Fibroblast of skin of left quadriceps (primary cell): Measurements from ENCODE around the gene PRSS36.
"Not testable (repeated sequence)": the region's sequence is repeated elsewhere in the genome, so short reads cannot be mapped to it uniquely, and the experiment has no call there.

Source experiments
- DNase-seq, 2 experiments: peaks; one replicate each; pipeline ENCODE4 v3.0.0-alpha.2; 2013; ENCODE audit warnings: low read depth in 2 of 2

The PRSS36 gene

GRCh38 chr16:31183432-31184428 is 33.9 kb upstream of the PRSS36 start:
- DNase-seq: no peak

GRCh38 chr16:31182391-31182790 is 32.5 kb upstream of the PRSS36 start:
- no peak for DNase-seq

- no peak for DNase-seq
Measured at GRCh38 chr16:31181102-31181830, 31.4 kb upstream of the PRSS36 start.

GRCh38 chr16:31179747-31180459 is 30.0 kb upstream of the PRSS36 start, which contains the start of gene FUS:
Gene FUS, plus strand, starts transcription at chr16:31180139. Its CDS starts 76 bp downstream, at chr16:31180215.
- DNase-seq: peak; percentile 71 to 75

GRCh38 chr16:31179219-31179746 is 29.4 kb upstream of the PRSS36 start:
- no peak for DNase-seq

GRCh38 chr16:31177136-31177535 is 27.3 kb upstream of the PRSS36 start:
- no peak for DNase-seq

- DNase-seq: not testable (repeated sequence)
Measured at GRCh38 chr16:31170048-31170447, 20.2 kb upstream of the PRSS36 start.

- no peak for DNase-seq
Measured at GRCh38 chr16:31168848-31169247, 19.0 kb upstream of the PRSS36 start.

GRCh38 chr16:31167315-31167714 is 17.4 kb upstream of the PRSS36 start:
- DNase-seq: no peak

- DNase-seq: no peak
Measured at GRCh38 chr16:31157136-31157535, 7.3 kb upstream of the PRSS36 start.

- DNase-seq: not testable (repeated sequence)
Measured at GRCh38 chr16:31150976-31151375, 1.1 kb upstream of the PRSS36 start.

- DNase-seq: no peak
Measured at GRCh38 chr16:31149332-31149731, 534 bp downstream of the PRSS36 start.

GRCh38 chr16:31148896-31149295 is 970 bp downstream of the PRSS36 start:
- DNase-seq: no peak

GRCh38 chr16:31148281-31148728 is 1.6 kb downstream of the PRSS36 start:
- no peak for DNase-seq

- DNase-seq: no peak
Measured at GRCh38 chr16:31147574-31147973, 2.3 kb downstream of the PRSS36 start.

- DNase-seq: no peak
Measured at GRCh38 chr16:31145398-31145990, 4.4 kb downstream of the PRSS36 start.

GRCh38 chr16:31144418-31144817 is 5.4 kb downstream of the PRSS36 start:
- not testable (repeated sequence) for DNase-seq

- no peak for DNase-seq
Measured at GRCh38 chr16:31143694-31144148, 6.1 kb downstream of the PRSS36 start.

- no peak for DNase-seq
Measured at GRCh38 chr16:31143011-31143693, 6.7 kb downstream of the PRSS36 start.
